GM23338 (cell line): ENCODE results near the gene FOXP1. TPM values are rescaled to one million over a fixed set of nuclear protein-coding genes. Genes with fewer than 3 reads are reported as not detected.

Experiments used
- ATAC-seq: fragments of 200-7000 bp; cut with Tn5 transposase; 3 replicates; pipeline ENCODE4 v1.9.1; 2020
- DNase-seq: peaks from one replicate; pipeline ENCODE4 v3.0.0-alpha.2; 2015; ENCODE audit warnings: low spot score
- H2AFZ ChIP-seq: fragments of 200-600 bp; sonication (generic); 2 replicates; pipeline ENCODE4 v1.8.0; 2016; ENCODE audit warnings: antibody characterized with exemption, mild to moderate bottlenecking, moderate library complexity
- H3F3A ChIP-seq: fragments of 200-600 bp; sonication (generic); replicated peaks from 2 replicates; pipeline ENCODE4 v1.8.0; 2017; ENCODE audit warnings: antibody characterized with exemption, mixed run types, low read depth
- H3K27ac ChIP-seq: fragments of 200-600 bp; sonication (generic); 2 replicates; pipeline ENCODE4 v1.6.1; 2016; ENCODE audit warnings: low read depth
- H3K27me3 ChIP-seq: fragments of 200-600 bp; sonication (generic); 2 replicates; pipeline ENCODE4 v1.8.0; 2016; ENCODE audit warnings: mild to moderate bottlenecking, mixed run types, moderate library complexity; ENCODE audit not compliant: insufficient read depth
- H3K36me3 ChIP-seq: fragments of 200-600 bp; sonication (generic); 2 replicates; pipeline ENCODE4 v1.8.0; 2016; ENCODE audit warnings: mild to moderate bottlenecking; ENCODE audit not compliant: insufficient read depth
- H3K4me1 ChIP-seq: fragments of 200-600 bp; sonication (generic); 2 replicates; pipeline ENCODE4 v1.8.0; 2016; ENCODE audit warnings: mild to moderate bottlenecking, moderate library complexity; ENCODE audit not compliant: insufficient read depth
- H3K4me2 ChIP-seq: fragments of 200-600 bp; sonication (generic); 2 replicates; pipeline ENCODE4 v1.7.1; 2017; ENCODE audit warnings: mixed run types
- H3K4me3 ChIP-seq: fragments of 200-600 bp; sonication (generic); 2 replicates; pipeline ENCODE4 v1.6.1; 2016; ENCODE audit warnings: mixed run types
- H3K79me2 ChIP-seq: fragments of 200-600 bp; sonication (generic); replicated peaks from 2 replicates; pipeline ENCODE4 v1.8.0; 2017; ENCODE audit warnings: mild to moderate bottlenecking; ENCODE audit not compliant: insufficient read depth
- H3K9me2 ChIP-seq: fragments of 200-600 bp; sonication (generic); 2 replicates; pipeline ENCODE4 v1.8.0; 2017; ENCODE audit not compliant: insufficient read depth
- H4K20me1 ChIP-seq: fragments of 200-600 bp; sonication (generic); replicated peaks from 2 replicates; pipeline ENCODE4 v1.8.0; 2017; ENCODE audit warnings: mild to moderate bottlenecking; ENCODE audit not compliant: insufficient read depth
- H3K27ac Mint-ChIP-seq: 2 replicates; pipeline ENCODE4 v1.8.0; 2020; ENCODE audit warnings: inconsistent platforms, mild to moderate bottlenecking, moderate library complexity, mixed read lengths
- H3K27me3 Mint-ChIP-seq: 3 replicates; pipeline ENCODE4 v1.8.0; 2022; ENCODE audit warnings: low read depth, mild to moderate bottlenecking, moderate library complexity, mixed read lengths, inconsistent platforms; ENCODE audit not compliant: insufficient read depth, poor library complexity
- H3K36me3 Mint-ChIP-seq: 3 replicates; pipeline ENCODE4 v1.8.0; 2021; ENCODE audit warnings: low read depth, mild to moderate bottlenecking, inconsistent platforms, moderate library complexity, mixed read lengths
- H3K4me1 Mint-ChIP-seq: 3 replicates; pipeline ENCODE4 v1.8.0; 2020; ENCODE audit warnings: mild to moderate bottlenecking, inconsistent platforms, mixed read lengths
- H3K4me3 Mint-ChIP-seq: 3 replicates; pipeline ENCODE4 v1.8.0; 2021; ENCODE audit warnings: moderate library complexity, mild to moderate bottlenecking, inconsistent platforms, mixed read lengths
- H3K9me3 Mint-ChIP-seq: 3 replicates; pipeline ENCODE4 v1.8.0; 2020; ENCODE audit warnings: moderate library complexity, mild to moderate bottlenecking, inconsistent platforms, mixed read lengths
- CREB1 ChIP-seq: fragments of 250-450 bp; sonication (Bioruptor Pico); IDR thresholded peaks from 2 replicates; pipeline ENCODE4 v1.5.0; 2020; ENCODE audit warnings: low read depth, mild to moderate bottlenecking, moderate library complexity
- CTCF ChIP-seq, 2 experiments: fragments of 200-600 bp in 1 of 2; sonication (generic) in 1 of 2; conservative IDR thresholded peaks; 2 replicates each; pipeline versions ENCODE4 v1.5.1 to v1.6.1; 2016 to 2017; ENCODE audit warnings: antibody characterized with exemption in 2 of 2, low read depth in 2 of 2, mild to moderate bottlenecking in 2 of 2, moderate library complexity in 1 of 2
- EZH2 ChIP-seq: fragments of 200-600 bp; sonication (generic); IDR thresholded peaks from one replicate; pipeline ENCODE4 v1.8.0; 2017; ENCODE audit warnings: antibody characterized with exemption, mild to moderate bottlenecking, low read depth; ENCODE audit not compliant: unreplicated experiment
- EZH2phosphoT487 ChIP-seq: fragments of 200-600 bp; sonication (generic); IDR thresholded peaks from one replicate; pipeline ENCODE4 v1.8.1; 2018; ENCODE audit warnings: antibody characterized with exemption; ENCODE audit not compliant: unreplicated experiment
- JUNB ChIP-seq: IDR thresholded peaks from one replicate; pipeline ENCODE4 v1.6.1; 2016; ENCODE audit warnings: antibody characterized with exemption; ENCODE audit not compliant: unreplicated experiment
- NANOG ChIP-seq: IDR thresholded peaks from 2 replicates; pipeline ENCODE4 v1.6.1; 2016; ENCODE audit warnings: antibody characterized with exemption, borderline replicate concordance
- POLR2AphosphoS5 ChIP-seq: IDR thresholded peaks from 2 replicates; pipeline ENCODE4 v1.6.1; 2016; ENCODE audit warnings: antibody characterized with exemption, low read depth
- STAT1 ChIP-seq: IDR thresholded peaks from one replicate; pipeline ENCODE4 v1.6.1; 2016; ENCODE audit warnings: antibody characterized with exemption; ENCODE audit not compliant: unreplicated experiment
- ZNF114 ChIP-seq: fragments of 250-450 bp; sonication (Bioruptor Pico); IDR thresholded peaks from 2 replicates; pipeline ENCODE4 v1.5.0; 2020; ENCODE audit warnings: mild to moderate bottlenecking, moderate library complexity
- ZNF331 ChIP-seq: fragments of 250-450 bp; sonication (Bioruptor Pico); IDR thresholded peaks from 2 replicates; pipeline ENCODE4 v1.5.0; 2020; ENCODE audit warnings: low read depth, mild to moderate bottlenecking, moderate library complexity
- polyA plus RNA-seq: library from polyadenylated mRNA; unstranded; fragments of >200 nt; fragmentation: Nextera tagmentation; extraction: Ambion mirVana; gene quantifications from 2 replicates; pipeline ENCODE4 v1.2.1, GENCODE V29; 2016
- total RNA-seq: library from RNA; depleted of rRNA; stranded (reverse); fragments of >200 nt; shearing (Covaris generic); gene quantifications from 2 replicates; pipeline ENCODE4 v1.2.3, GENCODE V29; 2014
- TF ChIP-seq, protein P1 (sequence below): fragments of 250-450 bp; sonication (Bioruptor Pico); IDR thresholded peaks from 2 replicates; pipeline ENCODE4 v1.5.0; 2020; ENCODE audit warnings: mild to moderate bottlenecking, moderate library complexity
- TF ChIP-seq, protein P2 (sequence below): IDR thresholded peaks from 2 replicates; pipeline ENCODE4 v1.6.1; 2016; ENCODE audit warnings: antibody characterized with exemption
- TF ChIP-seq, protein P3 (sequence below): IDR thresholded peaks from one replicate; pipeline ENCODE4 v1.6.1; 2018; ENCODE audit warnings: antibody characterized with exemption; ENCODE audit not compliant: unreplicated experiment

Gene FOXP1
- total and polyA plus RNA-seq, 2 experiments from 2014 or later = 32.9 to 35.5 TPM

DNA sequence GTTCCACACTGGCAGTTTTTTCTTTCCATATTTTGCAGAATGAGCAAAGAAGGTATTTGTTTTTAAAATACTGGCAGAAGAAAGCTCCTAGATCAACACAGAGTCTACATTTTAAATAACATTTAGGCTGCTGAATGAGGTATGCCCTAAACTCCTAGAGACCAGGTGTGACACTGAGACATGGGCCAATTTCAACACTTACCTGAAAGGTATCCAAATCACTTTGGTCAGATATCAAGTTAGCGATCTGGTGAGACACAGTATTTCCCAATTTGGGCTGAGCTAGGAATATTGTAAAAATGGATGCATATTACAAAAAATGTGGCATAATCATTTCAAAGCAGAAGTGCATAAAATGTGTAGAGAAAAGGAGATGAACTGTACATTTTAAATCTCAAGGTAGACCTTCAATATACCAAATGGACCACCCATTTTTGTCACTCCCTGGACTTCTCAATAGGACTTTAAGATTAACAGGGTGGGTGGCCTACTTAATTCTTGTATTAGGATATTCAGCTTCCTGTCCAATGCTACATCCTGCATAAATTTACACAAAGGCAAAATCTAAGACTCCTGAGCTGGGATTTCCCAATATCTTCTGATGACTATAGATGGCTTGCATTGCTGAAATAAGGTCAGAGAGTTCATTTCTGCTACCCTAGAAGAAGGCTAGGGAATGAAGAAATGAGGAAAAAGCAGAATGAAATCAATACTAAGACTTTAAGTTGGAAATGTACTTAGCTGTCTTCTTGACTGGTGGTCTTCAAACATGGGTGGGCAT lies 487.8 kb downstream of the FOXP1 start:
- no peak for ATAC-seq
- Histone ChIP-seq H4K20me1 (no peaks in the 10 kb centered on the region), H2AFZ (no peak overlapping the region), H3K27ac (no peak overlapping the region), H3K79me2 (no peaks in the 10 kb centered on the region), H3K27me3 (no peaks in the 10 kb centered on the region), H3K36me3 (no peaks in the 10 kb centered on the region), H3K9me2 (no peaks in the 10 kb centered on the region), H3F3A (no peaks in the 10 kb centered on the region), H3K4me3 (no peak overlapping the region), H3K4me1 (no peaks in the 10 kb centered on the region), H3K4me2 (no peak overlapping the region)
- H3K27me3 Mint-ChIP-seq = peaks cover 7% of the 10 kb centered on the region
- no peaks in the 10 kb centered on the region; the same call in 2 of the 3 replicates for H3K9me3 Mint-ChIP-seq
- peaks cover 11% of the 10 kb centered on the region for H3K4me1 Mint-ChIP-seq
- H3K36me3 Mint-ChIP-seq = peaks cover 4% of the 10 kb centered on the region; the same call in 1 of the 3 replicates
- DNase-seq = no peak
- no peak overlapping the region for H3K4me3 Mint-ChIP-seq
- no peak for TF ChIP-seq ZNF331 (CRISPR knock-in tag)
- no peak for TF ChIP-seq JUNB
- no peak for TF ChIP-seq NANOG
- TF ChIP-seq ZNF114 (CRISPR knock-in tag) = no peak
- no peak for TF ChIP-seq EZH2
- TF ChIP-seq, protein P1, sequence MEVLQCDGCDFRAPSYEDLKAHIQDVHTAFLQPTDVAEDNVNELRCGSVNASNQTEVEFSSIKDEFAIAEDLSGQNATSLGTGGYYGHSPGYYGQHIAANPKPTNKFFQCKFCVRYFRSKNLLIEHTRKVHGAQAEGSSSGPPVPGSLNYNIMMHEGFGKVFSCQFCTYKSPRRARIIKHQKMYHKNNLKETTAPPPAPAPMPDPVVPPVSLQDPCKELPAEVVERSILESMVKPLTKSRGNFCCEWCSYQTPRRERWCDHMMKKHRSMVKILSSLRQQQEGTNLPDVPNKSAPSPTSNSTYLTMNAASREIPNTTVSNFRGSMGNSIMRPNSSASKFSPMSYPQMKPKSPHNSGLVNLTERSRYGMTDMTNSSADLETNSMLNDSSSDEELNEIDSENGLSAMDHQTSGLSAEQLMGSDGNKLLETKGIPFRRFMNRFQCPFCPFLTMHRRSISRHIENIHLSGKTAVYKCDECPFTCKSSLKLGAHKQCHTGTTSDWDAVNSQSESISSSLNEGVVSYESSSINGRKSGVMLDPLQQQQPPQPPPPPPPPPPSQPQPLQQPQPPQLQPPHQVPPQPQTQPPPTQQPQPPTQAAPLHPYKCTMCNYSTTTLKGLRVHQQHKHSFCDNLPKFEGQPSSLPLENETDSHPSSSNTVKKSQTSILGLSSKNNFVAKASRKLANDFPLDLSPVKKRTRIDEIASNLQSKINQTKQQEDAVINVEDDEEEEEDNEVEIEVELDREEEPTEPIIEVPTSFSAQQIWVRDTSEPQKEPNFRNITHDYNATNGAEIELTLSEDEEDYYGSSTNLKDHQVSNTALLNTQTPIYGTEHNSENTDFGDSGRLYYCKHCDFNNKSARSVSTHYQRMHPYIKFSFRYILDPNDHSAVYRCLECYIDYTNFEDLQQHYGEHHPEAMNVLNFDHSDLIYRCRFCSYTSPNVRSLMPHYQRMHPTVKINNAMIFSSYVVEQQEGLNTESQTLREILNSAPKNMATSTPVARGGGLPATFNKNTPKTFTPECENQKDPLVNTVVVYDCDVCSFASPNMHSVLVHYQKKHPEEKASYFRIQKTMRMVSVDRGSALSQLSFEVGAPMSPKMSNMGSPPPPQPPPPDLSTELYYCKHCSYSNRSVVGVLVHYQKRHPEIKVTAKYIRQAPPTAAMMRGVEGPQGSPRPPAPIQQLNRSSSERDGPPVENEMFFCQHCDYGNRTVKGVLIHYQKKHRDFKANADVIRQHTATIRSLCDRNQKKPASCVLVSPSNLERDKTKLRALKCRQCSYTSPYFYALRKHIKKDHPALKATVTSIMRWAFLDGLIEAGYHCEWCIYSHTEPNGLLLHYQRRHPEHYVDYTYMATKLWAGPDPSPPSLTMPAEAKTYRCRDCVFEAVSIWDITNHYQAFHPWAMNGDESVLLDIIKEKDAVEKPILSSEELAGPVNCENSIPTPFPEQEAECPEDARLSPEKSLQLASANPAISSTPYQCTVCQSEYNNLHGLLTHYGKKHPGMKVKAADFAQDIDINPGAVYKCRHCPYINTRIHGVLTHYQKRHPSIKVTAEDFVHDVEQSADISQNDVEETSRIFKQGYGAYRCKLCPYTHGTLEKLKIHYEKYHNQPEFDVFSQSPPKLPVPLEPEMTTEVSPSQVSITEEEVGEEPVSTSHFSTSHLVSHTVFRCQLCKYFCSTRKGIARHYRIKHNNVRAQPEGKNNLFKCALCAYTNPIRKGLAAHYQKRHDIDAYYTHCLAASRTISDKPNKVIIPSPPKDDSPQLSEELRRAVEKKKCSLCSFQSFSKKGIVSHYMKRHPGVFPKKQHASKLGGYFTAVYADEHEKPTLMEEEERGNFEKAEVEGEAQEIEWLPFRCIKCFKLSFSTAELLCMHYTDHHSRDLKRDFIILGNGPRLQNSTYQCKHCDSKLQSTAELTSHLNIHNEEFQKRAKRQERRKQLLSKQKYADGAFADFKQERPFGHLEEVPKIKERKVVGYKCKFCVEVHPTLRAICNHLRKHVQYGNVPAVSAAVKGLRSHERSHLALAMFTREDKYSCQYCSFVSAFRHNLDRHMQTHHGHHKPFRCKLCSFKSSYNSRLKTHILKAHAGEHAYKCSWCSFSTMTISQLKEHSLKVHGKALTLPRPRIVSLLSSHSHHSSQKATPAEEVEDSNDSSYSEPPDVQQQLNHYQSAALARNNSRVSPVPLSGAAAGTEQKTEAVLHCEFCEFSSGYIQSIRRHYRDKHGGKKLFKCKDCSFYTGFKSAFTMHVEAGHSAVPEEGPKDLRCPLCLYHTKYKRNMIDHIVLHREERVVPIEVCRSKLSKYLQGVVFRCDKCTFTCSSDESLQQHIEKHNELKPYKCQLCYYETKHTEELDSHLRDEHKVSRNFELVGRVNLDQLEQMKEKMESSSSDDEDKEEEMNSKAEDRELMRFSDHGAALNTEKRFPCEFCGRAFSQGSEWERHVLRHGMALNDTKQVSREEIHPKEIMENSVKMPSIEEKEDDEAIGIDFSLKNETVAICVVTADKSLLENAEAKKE = no peak
- no peak for TF ChIP-seq POLR2AphosphoS5
- TF ChIP-seq EZH2phosphoT487 = no peak
- TF ChIP-seq CTCF (conservative IDR thresholded peaks at IDR 0.05; ENCODE audit: low read depth in 2 of 2) = no peak
- TF ChIP-seq, protein P2, sequence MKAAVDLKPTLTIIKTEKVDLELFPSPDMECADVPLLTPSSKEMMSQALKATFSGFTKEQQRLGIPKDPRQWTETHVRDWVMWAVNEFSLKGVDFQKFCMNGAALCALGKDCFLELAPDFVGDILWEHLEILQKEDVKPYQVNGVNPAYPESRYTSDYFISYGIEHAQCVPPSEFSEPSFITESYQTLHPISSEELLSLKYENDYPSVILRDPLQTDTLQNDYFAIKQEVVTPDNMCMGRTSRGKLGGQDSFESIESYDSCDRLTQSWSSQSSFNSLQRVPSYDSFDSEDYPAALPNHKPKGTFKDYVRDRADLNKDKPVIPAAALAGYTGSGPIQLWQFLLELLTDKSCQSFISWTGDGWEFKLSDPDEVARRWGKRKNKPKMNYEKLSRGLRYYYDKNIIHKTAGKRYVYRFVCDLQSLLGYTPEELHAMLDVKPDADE = no peak
- no peak for TF ChIP-seq CREB1 (CRISPR knock-in tag)
- no peak for TF ChIP-seq STAT1
- TF ChIP-seq, protein P3, sequence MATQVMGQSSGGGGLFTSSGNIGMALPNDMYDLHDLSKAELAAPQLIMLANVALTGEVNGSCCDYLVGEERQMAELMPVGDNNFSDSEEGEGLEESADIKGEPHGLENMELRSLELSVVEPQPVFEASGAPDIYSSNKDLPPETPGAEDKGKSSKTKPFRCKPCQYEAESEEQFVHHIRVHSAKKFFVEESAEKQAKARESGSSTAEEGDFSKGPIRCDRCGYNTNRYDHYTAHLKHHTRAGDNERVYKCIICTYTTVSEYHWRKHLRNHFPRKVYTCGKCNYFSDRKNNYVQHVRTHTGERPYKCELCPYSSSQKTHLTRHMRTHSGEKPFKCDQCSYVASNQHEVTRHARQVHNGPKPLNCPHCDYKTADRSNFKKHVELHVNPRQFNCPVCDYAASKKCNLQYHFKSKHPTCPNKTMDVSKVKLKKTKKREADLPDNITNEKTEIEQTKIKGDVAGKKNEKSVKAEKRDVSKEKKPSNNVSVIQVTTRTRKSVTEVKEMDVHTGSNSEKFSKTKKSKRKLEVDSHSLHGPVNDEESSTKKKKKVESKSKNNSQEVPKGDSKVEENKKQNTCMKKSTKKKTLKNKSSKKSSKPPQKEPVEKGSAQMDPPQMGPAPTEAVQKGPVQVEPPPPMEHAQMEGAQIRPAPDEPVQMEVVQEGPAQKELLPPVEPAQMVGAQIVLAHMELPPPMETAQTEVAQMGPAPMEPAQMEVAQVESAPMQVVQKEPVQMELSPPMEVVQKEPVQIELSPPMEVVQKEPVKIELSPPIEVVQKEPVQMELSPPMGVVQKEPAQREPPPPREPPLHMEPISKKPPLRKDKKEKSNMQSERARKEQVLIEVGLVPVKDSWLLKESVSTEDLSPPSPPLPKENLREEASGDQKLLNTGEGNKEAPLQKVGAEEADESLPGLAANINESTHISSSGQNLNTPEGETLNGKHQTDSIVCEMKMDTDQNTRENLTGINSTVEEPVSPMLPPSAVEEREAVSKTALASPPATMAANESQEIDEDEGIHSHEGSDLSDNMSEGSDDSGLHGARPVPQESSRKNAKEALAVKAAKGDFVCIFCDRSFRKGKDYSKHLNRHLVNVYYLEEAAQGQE = no peak
- H3K27ac Mint-ChIP-seq = no peak overlapping the region
